Activated CD4-positive, alpha-beta T cell treated with anti-CD3 and anti-CD28 coated beads for 24 hours (primary cell): Measurements from ENCODE around the gene ASPHD2.
"Not testable (repeated sequence)": the region's sequence is repeated elsewhere in the genome, so short reads cannot be mapped to it uniquely, and the experiment has no call there.

ENCODE experiments used
- DNase-seq, 2 donors: peaks; one replicate each; pipeline ENCODE4 v3.0.0-alpha.2; 2020; ENCODE audit warnings: low read depth in 2 of 2

Gene ASPHD2

DNA sequence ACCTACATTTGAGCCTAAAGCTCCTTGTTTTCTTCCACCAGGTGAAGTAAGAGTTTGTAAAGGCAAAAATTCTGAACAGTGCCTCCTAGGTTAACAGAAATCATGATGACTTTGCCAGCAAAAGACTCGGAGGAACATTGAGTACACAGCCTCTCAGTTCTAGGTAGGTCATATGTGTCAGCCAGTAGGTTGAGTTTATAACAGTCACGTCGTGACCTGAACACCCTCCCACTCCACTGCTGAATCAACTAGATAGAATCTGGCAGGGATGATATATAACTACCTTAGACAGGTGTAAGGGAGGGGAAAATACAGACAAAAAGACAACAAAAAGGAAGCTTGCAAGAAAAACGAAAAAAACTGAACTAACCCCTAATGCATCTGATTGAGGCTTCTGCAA is 12.8 kb upstream of the ASPHD2 start:
- DNase-seq, result no peak

DNA sequence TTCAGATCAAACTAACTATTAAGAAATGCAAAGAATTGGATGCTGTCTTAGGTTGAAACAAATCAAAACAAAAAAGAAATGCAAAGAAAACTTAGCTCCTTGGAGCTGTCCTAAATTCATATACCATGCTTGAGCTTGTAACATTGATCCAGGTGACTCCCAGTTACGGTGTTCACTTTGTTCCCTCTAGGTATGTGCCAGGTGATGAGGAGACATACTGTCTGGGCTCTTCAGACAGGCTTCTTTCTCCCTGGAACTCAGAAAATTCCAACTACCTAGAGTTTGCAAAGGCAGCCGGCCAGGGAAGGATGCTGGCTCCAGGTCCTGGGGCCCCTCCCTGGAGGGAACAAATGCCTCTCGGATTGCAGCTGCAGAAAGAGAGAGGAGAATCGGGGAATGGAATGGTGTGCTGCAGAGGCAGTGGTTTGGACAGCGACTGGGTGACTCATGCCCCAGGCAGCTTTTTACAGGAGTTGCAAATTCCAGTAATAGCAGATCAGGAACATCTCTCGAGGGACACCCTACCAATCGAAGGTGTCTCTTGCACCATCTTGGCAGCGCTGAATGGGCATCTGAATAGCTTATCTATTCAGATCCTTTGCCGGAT is 12.3 kb upstream of the ASPHD2 start:
- DNase-seq, result no peak

DNA sequence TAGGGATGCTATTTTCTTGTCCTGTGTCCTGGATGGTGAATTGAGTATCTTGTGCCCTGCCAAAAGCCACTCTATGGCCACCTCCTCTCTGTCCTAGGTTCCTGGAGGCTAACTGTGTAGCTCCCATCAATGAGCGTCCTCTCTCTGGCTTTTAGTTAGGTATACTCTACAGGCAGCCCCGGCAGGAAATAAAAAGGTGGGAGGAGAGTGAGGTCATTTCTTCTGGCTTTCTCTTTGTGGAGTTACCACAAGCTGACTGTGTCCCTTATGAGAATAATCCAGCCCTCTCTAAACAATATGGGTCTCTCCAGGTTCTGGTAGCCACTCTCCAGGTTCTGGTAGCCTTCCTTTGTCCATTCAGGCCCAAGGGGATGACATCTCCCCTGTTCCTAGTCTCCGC is 11.7 kb upstream of the ASPHD2 start:
- no peak for DNase-seq

DNA sequence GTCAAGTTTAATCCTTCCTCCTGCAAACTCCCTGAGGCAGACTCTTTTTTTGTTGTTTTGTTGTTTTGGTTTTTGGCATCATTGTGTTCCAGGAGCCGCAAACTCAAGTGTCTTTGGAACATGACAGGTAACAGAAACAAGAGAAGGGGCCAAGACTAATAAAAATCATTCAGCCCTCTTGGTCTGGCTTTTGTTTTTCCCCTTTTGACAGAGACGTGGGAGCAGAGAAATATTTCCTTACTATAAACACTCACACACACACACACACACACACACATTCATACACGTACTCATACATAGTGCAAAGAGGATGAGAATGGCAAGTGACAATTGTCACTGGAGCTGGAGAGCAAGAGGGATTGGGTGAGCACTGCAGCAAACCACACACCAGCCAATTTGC is 10.4 kb upstream of the ASPHD2 start:
- DNase-seq, result no peak

DNA sequence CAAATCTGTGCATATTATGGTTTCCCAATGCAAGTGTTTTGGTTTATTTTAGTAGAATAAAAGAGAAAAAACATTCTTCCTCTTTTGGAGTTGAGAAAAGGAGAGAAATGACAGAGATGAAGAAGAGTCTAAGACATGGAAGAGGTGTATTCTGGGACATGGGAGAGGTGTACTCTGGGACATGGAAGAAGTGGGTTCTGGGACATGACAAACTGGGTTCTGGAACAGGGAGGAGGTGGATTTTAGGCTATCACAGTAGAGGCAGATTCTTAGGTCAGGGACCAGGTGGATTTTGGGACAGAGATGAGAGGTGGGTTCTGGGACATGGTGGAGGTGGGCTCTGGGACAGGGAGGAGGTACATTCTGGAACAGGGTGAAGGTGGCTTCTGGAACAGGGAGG is 2.1 kb upstream of the ASPHD2 start:
- DNase-seq, result no peak

DNA sequence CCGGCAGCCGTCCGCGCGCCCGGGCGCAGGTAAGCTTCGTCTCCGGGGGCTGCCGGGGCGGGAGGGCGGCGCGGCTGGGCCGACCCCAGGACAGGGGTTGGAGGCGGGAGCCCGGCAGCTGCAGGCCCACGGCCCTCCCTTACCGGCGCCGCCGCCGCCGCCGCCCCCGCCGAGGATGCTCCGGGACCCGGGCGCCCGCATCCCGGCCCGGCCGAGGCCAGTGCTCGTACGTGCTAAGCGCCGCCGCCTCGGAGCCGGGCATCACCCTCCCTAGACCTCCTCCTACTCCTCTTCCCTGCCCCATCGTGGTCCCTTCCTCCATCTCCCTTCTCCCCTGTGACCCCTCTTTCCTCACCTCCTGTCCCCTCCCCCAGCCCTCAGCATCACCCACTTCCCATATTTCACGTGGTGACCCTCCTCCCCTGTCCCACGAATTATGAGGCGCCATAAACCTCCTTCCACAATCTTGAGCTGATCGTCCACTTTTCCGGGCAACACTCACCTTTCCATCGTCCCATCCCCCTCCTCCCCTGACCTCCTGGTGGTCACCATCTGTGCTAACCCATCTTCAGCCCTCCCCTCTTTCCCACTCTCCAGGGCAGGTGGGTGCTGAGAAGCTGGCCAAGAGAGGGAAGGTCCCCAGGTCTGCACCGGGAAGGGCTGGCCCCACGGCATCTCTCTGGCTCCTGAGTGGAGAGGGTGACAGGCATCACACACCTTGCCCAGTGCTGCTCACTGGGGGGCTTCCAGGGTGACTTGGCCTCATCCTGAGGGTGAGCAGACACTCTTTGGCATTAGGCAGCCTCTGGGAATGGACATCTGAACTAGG is 612 bp downstream of the ASPHD2 start:
- DNase-seq, result no peak

DNA sequence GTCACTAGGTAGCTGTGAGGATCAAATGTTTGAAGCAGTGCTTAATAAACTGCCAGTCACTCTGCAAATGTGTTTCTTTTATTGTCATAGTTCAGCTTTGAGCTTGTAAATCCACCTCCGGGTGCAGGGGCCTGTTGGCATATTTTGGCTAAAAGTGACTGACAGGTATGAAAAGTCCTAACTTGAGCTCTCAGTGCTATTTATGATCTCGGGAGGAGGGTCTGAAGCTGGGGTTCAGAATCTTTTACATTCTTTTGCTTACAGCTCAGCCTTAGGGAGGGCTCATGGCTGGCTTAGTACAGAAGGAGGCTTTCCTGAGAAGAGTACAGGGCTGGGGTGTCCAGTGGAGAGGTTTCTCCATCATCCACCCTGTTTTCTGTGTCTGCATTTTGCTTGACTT is 1.5 kb downstream of the ASPHD2 start:
- DNase-seq, result no peak

DNA sequence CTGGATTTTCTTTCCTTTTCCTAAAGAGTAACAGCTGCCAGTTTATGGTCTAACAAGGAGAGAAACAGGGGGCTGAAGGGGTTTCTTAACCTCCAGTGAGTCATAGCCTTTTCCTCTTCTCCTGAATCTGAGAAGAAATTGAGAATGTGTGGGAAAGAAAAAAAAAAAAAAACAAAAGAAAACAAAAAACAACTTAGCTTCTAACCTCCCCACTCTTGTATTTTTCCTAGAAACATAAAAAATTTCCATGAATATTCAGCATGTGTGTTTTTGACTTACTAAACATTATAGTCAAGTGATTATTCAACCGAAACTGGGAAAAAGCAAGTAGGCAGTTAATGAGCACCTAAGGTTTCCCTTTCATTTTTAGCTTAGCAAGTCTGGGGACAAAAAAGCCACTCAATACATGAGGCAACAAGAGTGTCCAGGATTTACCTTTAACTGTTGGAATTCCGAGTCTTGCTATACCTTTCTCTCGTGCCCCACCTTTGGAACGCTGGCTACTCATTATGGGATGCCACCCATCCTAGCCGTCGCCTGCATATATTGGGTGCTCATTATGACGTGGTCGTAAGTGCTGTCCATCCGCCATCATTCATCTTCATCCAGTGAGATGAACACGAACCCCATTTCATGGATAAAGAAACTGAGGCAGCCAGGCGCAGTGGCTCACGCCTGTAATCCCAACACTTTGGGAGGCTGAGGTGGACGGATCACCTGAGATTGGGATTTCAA is 2.4 kb downstream of the ASPHD2 start:
- no peak for DNase-seq

DNA sequence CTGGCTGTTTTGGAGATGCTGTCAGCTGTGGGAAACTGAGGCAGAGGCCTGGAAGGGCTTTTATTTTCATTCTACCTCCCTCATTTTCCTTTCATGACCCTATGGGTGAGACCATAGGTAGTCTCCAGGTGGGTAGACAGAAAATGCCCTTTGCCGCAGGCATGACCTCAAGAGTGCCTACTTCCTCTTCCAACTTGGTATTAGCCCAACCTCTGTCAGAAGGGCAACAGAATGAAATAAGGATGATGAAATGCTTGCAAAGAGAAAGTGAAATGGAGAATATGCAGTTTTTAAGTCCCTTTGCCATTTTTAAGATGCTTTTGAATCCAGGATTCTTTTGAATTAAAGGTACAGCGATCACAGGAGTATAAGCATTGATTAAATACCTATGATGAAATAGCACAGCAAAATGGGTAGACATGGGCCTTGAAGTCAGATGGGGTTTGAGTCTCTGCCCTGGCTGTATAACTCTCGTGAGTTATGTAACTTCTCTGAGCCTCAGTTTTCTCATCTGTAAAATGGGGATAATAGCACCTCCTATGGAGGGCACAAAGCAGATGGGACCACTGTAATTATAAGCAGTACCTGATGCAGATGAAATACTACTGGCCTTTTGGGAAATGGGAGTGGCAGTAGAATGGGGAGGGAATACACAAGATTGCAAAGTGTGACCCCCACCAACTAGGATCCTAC is 3.7 kb downstream of the ASPHD2 start:
- no peak for DNase-seq

DNA sequence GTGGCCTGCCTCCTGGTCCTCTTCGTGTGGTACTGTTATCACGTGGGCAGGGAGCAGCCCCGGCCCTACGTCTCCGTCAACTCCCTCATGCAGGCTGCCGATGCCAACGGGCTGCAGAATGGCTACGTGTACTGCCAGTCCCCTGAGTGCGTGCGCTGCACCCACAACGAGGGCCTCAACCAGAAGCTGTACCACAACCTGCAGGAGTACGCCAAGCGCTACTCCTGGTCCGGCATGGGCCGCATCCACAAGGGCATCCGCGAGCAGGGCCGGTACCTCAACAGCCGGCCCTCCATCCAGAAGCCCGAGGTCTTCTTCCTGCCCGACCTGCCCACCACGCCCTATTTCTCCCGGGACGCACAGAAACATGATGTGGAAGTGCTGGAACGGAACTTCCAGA is 4.7 kb downstream of the ASPHD2 start:
- DNase-seq, result no peak

DNA sequence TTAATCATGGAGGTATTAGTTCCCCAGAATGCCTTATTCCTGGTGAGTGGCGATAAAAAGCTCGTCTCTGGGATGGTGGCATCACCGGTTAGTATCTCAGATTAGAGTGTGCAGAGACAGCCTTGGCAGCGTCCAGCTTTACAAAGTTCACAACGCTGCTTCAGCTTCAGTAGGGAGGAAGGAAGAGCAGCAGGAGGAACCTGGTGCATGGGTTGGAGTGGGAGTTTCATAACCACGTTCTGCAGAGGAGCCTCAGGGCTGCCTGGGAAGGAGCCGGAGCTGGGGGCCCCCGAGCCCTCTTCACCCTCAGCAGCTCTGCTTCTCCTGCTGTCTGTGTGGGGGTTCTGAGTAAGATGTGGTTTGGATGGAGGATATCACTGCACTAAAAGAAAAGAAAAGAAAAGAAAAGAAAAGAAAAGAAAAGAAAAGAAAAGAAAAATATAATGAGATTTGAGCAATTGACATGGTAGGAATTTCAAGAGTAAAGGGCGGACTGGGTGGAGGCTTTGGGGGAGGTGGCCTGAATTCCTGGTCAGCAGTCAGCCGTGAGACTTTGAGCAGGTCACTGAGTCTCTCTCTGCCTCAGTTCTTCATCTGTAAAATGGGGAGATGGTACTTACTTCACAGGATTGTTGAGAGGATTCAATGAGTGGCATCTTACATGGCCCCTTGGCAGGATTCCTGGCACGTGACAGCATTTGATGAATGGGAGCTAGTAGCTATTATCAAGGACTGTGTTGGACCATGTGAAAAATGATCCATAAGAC is 6.5 kb downstream of the ASPHD2 start:
- no peak for DNase-seq

DNA sequence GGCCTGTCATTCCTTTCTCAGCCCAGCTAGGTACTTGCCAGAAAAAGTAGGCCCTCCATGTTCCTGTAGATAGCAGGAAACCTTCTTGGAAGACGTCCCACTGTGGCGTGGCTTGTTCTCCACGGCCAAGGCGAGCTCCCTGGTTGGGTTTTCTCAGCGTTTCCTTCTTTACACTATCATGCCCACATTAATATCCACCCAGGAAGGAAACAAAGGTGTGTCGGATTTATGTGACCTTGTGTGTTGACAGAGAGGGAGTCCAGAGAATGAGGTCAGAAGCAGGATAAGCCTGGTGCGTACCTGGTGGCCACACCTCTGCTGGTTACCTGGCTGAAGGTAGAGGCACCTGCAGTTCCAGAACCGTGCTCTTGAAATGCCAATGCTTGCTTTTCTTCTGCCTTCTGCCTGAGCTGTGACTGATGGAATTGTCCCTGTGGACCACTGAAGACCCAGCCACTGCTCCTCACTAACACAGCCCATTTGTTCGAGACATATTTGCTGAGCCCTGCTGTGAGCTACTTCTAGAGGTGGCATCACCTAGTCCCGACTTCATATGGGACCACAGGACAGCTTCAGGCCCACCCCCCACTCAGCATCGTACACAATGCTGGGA is 7.9 kb downstream of the ASPHD2 start:
- no peak for DNase-seq

DNA sequence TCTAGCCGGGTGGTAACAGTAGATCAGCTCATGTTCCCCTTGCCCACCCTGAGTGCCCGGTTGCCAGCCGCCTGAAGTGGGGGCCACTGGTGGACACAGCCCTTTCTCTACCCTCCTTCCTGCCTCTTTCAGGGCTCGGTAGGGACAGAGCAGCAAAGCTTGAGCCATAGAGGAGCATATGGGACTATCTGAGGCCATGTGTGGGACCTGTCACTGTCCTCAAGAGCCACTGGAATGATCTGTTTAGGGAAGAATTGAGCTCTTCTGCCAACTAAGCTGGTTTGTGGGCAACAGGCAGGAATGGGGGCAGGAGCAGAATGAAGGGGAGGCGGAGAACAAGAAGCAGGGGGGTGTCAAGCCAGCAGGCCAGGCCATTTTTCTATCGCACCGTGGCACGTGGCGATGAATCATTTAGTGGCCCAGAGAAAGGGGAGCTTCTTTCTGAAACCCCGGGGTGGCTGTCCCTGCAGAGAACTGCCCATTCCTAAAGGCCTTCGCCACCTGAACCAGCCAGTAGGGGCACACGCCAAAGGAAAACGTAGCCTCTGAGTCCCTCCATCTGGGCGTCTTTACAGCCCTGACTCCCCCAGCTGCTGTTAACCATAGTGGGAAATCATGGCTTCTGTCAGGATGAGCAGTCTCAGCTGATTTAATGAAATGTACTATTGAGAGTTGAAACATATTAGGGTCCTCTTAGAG is 8.8 kb downstream of the ASPHD2 start:
- no peak for DNase-seq

DNA sequence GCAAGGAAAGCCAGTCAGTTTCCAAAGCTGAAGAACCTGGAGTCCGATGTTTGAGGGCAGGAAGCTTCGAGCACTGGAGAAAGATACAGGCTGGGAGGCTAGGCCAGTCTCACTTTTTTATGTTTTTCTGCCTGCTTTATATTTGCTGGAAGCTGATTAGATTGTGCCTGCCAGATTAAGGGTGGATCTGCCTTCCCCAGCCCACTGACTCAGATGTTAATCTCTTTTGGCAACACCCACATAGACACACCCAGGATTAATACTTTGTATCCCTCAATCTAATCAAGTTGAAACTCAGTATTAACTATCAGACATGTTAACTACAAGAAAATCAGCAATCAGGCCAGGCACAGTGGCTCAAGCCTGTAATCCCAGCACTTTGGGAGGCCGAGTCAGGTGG is 9.7 kb downstream of the ASPHD2 start:
- not testable (repeated sequence) for DNase-seq

DNA sequence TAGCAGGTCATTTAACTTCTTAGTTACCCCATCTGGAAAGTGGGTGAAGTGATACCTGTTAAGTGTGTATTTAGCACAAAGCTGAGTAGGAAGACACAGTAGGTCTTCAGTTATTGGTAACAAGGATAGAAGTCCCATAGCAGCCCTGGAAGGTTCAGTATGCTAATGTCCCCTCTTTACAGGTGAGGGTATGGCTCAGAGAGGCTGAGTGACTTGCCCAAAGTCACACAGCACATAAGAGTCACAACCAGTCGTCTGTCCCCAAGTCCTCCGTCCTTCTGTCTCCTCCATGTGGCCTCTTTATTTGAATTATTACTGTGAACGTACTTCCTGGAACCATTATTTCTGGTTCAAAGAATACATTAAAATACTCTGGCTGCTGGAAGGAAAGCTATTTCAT is 10.5 kb downstream of the ASPHD2 start:
- no peak for DNase-seq

DNA sequence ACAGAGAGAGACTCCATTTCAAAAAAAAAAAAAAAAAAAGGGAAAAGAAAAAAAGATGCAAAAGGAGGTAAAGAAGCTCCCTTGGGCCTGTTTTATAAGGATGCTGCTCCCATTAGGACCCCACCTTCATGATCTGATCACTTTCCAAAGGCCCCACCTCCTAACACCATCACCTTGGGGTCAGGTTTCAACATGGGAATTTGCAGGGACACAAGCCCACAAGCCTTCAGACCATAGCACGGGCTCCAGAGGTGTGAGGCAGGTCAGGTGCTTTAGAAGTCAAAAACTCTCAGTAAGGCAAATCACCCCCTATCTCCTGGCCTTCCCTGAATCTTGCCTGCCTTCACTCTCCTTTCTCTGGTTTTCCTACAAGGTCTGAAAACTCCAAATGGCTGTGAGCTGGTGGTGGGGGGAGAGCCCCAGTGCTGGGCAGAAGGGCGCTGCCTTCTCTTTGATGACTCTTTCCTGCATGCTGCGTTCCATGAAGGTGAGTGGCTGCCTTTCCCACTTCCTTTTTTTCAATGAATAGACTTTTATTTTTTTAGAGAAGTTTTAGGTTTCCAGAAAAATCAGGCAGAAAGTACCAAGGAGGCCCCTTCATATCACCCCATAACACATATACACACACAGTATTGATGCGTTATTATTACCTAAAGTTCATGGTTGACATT is 13.2 kb downstream of the ASPHD2 start:
- DNase-seq, result no peak

DNA sequence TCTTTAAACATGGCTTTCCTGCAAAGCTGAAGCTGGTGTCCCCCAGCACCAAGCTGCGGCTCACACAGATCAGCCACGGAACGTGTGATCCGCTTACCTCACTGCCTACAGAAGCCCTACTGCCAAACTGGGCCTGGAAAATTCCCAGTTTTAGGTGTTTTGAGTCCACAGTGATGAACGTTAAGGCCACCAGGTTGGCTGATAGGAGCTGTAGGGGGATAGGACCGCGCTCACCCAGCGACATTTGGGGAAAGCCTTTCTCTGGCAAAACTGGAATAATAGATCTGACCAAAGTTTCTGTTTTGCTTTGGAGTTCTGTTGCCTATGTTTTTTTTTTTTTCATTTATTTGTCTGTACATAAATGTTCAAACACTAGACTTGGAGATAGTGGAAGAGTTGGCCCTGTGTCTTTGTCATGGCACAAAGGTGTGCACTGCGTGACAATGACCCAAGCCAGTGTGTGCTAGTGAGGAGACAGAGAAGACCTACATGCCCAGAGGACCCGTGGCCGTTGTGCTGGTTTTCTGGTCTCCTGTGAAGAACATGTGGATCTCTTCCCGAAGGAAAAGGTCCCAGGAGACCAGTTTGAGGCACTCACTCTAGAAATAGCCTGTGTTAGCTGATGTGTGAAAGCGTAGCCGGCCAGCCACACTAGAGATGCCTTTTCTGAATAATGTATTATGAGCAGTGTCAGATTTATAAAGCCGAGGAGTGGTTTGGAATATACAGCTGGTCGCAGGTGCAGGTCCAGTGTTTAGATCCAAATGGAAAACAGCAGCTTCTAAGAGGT is 15.0 kb downstream of the ASPHD2 start:
- DNase-seq, result no peak

DNA sequence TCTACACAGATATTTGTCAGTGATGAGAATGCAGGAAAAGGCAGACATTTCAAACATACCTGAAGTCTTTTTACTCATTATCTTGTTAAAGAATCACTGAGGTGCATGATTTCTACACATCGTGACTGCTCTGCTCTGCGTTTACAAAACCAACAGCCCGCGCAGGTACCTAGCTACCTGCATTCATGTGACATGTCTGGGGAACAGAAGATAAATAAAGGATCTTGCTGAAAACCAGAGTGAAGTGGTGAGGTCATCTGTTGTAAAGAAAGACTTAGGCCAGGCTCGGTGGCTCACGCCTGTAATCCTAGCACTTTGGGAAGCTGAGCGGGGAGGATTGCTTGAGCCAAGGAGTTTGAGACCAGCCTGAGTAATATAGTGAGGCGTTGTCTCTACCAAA is 15.7 kb downstream of the ASPHD2 start:
- DNase-seq, result no peak
